ENCODE measurements around the gene KHDC4. TPM values are rescaled to one million over a fixed set of nuclear protein-coding genes. Genes with fewer than 3 reads are reported as not detected.
A peak's percentile ranks its signal among the peaks of the same experiment; 100 is the strongest.

KHDC4 gene
- total and polyA plus RNA-seq, 4 donors: 8.4 to 32.6 (median 14.8) TPM

GRCh38 chr1:155974208-155975115 is 40.2 kb upstream of the KHDC4 start:
- TF ChIP-seq NR2F2 (IDR thresholded peaks at IDR 0.05) (no peak), EGR1 (IDR thresholded peaks at IDR 0.05; ENCODE audit: low read depth in 2 of 2) (no peak), FOXA1 (IDR thresholded peaks at IDR 0.05) (no peak), SP1 (IDR thresholded peaks at IDR 0.05) (no peak), FOXA2 (IDR thresholded peaks at IDR 0.05) (no peak), JUND (IDR thresholded peaks at IDR 0.05) (no peak), TAF1 (conservative IDR thresholded peaks at IDR 0.05) (no peak), RAD21 (IDR thresholded peaks at IDR 0.05) (no peak), MAX (IDR thresholded peaks at IDR 0.05) (no peak), RXRA (IDR thresholded peaks at IDR 0.05) (no peak), GABPA (IDR thresholded peaks at IDR 0.05 in 1 of 2, conservative IDR thresholded peaks at IDR 0.05 in 1 of 2) (no peak), HNF4A (conservative IDR thresholded peaks at IDR 0.05) (no peak), HNF4G (IDR thresholded peaks at IDR 0.05) (no peak), YY1 (IDR thresholded peaks at IDR 0.05) (no peak)
- TF ChIP-seq, protein P1, sequence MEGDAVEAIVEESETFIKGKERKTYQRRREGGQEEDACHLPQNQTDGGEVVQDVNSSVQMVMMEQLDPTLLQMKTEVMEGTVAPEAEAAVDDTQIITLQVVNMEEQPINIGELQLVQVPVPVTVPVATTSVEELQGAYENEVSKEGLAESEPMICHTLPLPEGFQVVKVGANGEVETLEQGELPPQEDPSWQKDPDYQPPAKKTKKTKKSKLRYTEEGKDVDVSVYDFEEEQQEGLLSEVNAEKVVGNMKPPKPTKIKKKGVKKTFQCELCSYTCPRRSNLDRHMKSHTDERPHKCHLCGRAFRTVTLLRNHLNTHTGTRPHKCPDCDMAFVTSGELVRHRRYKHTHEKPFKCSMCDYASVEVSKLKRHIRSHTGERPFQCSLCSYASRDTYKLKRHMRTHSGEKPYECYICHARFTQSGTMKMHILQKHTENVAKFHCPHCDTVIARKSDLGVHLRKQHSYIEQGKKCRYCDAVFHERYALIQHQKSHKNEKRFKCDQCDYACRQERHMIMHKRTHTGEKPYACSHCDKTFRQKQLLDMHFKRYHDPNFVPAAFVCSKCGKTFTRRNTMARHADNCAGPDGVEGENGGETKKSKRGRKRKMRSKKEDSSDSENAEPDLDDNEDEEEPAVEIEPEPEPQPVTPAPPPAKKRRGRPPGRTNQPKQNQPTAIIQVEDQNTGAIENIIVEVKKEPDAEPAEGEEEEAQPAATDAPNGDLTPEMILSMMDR (IDR thresholded peaks at IDR 0.05; ENCODE audit: low read depth, low read length, missing input control): no peak
- TF ChIP-seq, protein P2, sequence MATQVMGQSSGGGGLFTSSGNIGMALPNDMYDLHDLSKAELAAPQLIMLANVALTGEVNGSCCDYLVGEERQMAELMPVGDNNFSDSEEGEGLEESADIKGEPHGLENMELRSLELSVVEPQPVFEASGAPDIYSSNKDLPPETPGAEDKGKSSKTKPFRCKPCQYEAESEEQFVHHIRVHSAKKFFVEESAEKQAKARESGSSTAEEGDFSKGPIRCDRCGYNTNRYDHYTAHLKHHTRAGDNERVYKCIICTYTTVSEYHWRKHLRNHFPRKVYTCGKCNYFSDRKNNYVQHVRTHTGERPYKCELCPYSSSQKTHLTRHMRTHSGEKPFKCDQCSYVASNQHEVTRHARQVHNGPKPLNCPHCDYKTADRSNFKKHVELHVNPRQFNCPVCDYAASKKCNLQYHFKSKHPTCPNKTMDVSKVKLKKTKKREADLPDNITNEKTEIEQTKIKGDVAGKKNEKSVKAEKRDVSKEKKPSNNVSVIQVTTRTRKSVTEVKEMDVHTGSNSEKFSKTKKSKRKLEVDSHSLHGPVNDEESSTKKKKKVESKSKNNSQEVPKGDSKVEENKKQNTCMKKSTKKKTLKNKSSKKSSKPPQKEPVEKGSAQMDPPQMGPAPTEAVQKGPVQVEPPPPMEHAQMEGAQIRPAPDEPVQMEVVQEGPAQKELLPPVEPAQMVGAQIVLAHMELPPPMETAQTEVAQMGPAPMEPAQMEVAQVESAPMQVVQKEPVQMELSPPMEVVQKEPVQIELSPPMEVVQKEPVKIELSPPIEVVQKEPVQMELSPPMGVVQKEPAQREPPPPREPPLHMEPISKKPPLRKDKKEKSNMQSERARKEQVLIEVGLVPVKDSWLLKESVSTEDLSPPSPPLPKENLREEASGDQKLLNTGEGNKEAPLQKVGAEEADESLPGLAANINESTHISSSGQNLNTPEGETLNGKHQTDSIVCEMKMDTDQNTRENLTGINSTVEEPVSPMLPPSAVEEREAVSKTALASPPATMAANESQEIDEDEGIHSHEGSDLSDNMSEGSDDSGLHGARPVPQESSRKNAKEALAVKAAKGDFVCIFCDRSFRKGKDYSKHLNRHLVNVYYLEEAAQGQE (IDR thresholded peaks at IDR 0.05): no peak
- TF ChIP-seq, protein P3, sequence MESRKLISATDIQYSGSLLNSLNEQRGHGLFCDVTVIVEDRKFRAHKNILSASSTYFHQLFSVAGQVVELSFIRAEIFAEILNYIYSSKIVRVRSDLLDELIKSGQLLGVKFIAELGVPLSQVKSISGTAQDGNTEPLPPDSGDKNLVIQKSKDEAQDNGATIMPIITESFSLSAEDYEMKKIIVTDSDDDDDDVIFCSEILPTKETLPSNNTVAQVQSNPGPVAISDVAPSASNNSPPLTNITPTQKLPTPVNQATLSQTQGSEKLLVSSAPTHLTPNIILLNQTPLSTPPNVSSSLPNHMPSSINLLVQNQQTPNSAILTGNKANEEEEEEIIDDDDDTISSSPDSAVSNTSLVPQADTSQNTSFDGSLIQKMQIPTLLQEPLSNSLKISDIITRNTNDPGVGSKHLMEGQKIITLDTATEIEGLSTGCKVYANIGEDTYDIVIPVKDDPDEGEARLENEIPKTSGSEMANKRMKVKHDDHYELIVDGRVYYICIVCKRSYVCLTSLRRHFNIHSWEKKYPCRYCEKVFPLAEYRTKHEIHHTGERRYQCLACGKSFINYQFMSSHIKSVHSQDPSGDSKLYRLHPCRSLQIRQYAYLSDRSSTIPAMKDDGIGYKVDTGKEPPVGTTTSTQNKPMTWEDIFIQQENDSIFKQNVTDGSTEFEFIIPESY (IDR thresholded peaks at IDR 0.05): no peak
- TF ChIP-seq, protein P4, sequence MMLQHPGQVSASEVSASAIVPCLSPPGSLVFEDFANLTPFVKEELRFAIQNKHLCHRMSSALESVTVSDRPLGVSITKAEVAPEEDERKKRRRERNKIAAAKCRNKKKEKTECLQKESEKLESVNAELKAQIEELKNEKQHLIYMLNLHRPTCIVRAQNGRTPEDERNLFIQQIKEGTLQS (IDR thresholded peaks at IDR 0.05): no peak
- no peaks in the 10 kb centered on the region for H3K9me3 ChIP-seq (ENCODE audit: control insufficient read depth in 4 of 4, low read length in 3 of 4)
- DNase-seq (ENCODE audit: low spot score): no peak
- WGBS: 73% methylated on average over 13 of the region's 13 CpGs
- H3K4me1 ChIP-seq (ENCODE audit: control insufficient read depth in 4 of 4, insufficient read depth in 4 of 4, low read length in 3 of 4): peaks cover 6 to 37% (median 14%) of the 10 kb centered on the region in 4 donors
- no peak overlapping the region for H3K9ac ChIP-seq (ENCODE audit: low read depth in 1 of 2, low read length in 2 of 2)
- no peak overlapping the region for H3K4me3 ChIP-seq (ENCODE audit: low read depth in 1 of 3, low read length in 3 of 3)
- H3K36me3 ChIP-seq (ENCODE audit: control insufficient read depth in 4 of 4, insufficient read depth in 3 of 4, low read depth in 1 of 4, low read length in 3 of 4): no peaks in the 10 kb centered on the region
- no peaks in the 10 kb centered on the region for H3K27me3 ChIP-seq (ENCODE audit: control insufficient read depth in 4 of 4, insufficient read depth in 4 of 4, low read length in 3 of 4)
- peak overlapping the region; percentile 80 to 92 for H3K27ac ChIP-seq (ENCODE audit: low read depth in 1 of 2, low read length in 2 of 2)
